Pancreas (tissue), 10 donors: Measurements from ENCODE around the gene SCO2. TPM values are rescaled to one million over a fixed set of nuclear protein-coding genes. Genes with fewer than 3 reads are reported as not detected.

ENCODE experiments used
- ATAC-seq, 4 donors: fragments of 200-7000 bp; cut with Tn5 transposase; one replicate each; pipeline versions ENCODE4 v1.8.0 to v1.9.1; 2020; ENCODE audit warnings: mild to moderate bottlenecking in 4 of 4, moderate library complexity in 4 of 4
- DNase-seq, 6 donors: peaks; one replicate each; pipeline ENCODE4 v3.0.0-alpha.2; 2020
- FAIRE-seq: peaks from 2 replicates; lab custom pipeline; 2012; peaks lifted over from hg19 to GRCh38; lab: Jason Lieb, UNC
- H3K27ac ChIP-seq, 4 donors: fragments of 200-600 bp; sonication (generic); 1 replicate in 3 of 4; 2 replicates in 1 of 4; pipeline versions ENCODE4 v1.5.0 to v1.8.0; 2020
- H3K27me3 ChIP-seq, 4 donors: fragments of 200-600 bp; one replicate each; pipeline ENCODE4 v1.8.0; 2021
- H3K36me3 ChIP-seq, 3 donors: fragments of 200-600 bp; sonication (generic) in 1 of 3; one replicate each; pipeline versions ENCODE4 v1.5.0 to v1.8.0; 2020 to 2021
- H3K4me1 ChIP-seq, 3 donors: fragments of 200-600 bp; one replicate each; pipeline ENCODE4 v1.8.0; 2021
- H3K4me3 ChIP-seq, 4 donors: fragments of 200-600 bp; sonication (generic) in 2 of 4; one replicate each; pipeline versions ENCODE4 v1.5.0 to v1.8.0; 2020 to 2021
- H3K9me3 ChIP-seq, 4 donors: fragments of 200-600 bp; one replicate each; pipeline ENCODE4 v1.8.0; 2021
- CTCF ChIP-seq, 4 donors: fragments of 200-600 bp; sonication (generic) in 3 of 4; IDR thresholded peaks; one replicate each; pipeline versions ENCODE4 v1.5.0 to v1.8.0; 2021; ENCODE audit warnings: antibody characterized with exemption in 4 of 4
- WGBS, 2 donors: extraction: QIAGEN DNeasy Blood & Tissue Kit; methylation state at CpG; one replicate each; pipeline ENCODE4 v1.1.7; 2013; 5-methylcytosine and 5-hydroxymethylcytosine counted together
- intact Hi-C, 3 donors: fragments of 100-400 bp; cut with DNase I; formaldehyde crosslinking; loops; one replicate each; pipeline versions ENCODE4 v1.11.1 to v1.14.2; 2022
- polyA plus RNA-seq, 2 donors: library from polyadenylated mRNA; stranded (reverse); fragments of 200-250 nt; gene quantifications; one replicate each; pipeline ENCODE4 v1.2.3, GENCODE V29; 2013
- total RNA-seq, 6 donors: library from RNA; stranded (reverse); fragmentation: NEBNext Ultra II Directional in 4 of 6; extraction: Animal tissue kit (Norgen Biotek cat#: 25700) in 4 of 6; gene quantifications; one replicate each; pipeline versions ENCODE4 v1.2.1 to v1.2.4, GENCODE V29; 2021 to 2023
- donor health status: healthy with polysubstance abuse.
- donor health status: DM: no; HTN: no; CAD: no; lungs with moderate emphysema.
- donor health status: DM: no; HTN: no; CAD: no.
- donor health status: control.
- donor health status: control.
- donor health status: Bipolar disorder and iron deficiency.
- donor health status: DM: yes; HTN: yes; CAD: no.
- donor health status: DM: no; HTN: no; CAD: no.
- donor health status: DM: no; HTN: no; CAD: no.
- donor health status: DM: yes; HTN: yes; CAD: no.

SCO2 gene
- total and polyA plus RNA-seq, 8 donors, result 0.65 to 3.8 (median 1.6) TPM; not detected in 1

- H3K9me3 ChIP-seq, result no peaks in the 10 kb centered on the region
- peak within 1 kb of the TSS; percentile 75 to 94 (median 85) for H3K27ac ChIP-seq
- peaks cover 0 to 6% (median 0%) of the 10 kb centered on the region in 3 donors for H3K36me3 ChIP-seq
- FAIRE-seq, result no peak
- intact Hi-C loops, result loop anchor here in 2 of 3 donors (5.0 to 10.0 kb wide), 2 partner anchors 261 to 263 kb away; partner anchors contain the start of gene TUBGCP6 (in 2 of the 2)
- peak; percentile 95 to 99 (median 98) for DNase-seq
- TF ChIP-seq CTCF (IDR thresholded peaks at IDR 0.05), result no peak
- ATAC-seq, result peak; percentile 46 to 80 (median 68)
- peaks cover 0 to 13% (median 0%) of the 10 kb centered on the region in 3 donors for H3K4me1 ChIP-seq
- peak within 1 kb of the TSS; percentile 68 to 90 (median 83) for H3K4me3 ChIP-seq
- H3K27me3 ChIP-seq, result no peaks in the 10 kb centered on the region
- WGBS, 2 donors, result 1% methylated on average over 67 to 76 of the region's 76 CpGs
Observed at GRCh38 chr22:50507991-50508884, 17.2 kb downstream of the SCO2 start, which contains the start of gene NCAPH2. Gene NCAPH2 (plus strand): TSS chr22:50508224. CDS start chr22:50508338, 114 bp downstream.

GRCh38 chr22:50507421-50507990, 17.9 kb downstream of the SCO2 start, which contains the start of gene LMF2:
Gene LMF2 (minus strand): TSS chr22:50507702. CDS start chr22:50507675, 27 bp downstream.
- intact Hi-C loops, result loop anchor here in 2 of 3 donors (5.0 to 10.0 kb wide), 2 partner anchors 260 to 263 kb away; partner anchors contain the start of gene TUBGCP6 (in 2 of the 2)
- H3K36me3 ChIP-seq, result peaks cover 0 to 14% (median 0%) of the 10 kb centered on the region in 3 donors
- no peak for TF ChIP-seq CTCF (IDR thresholded peaks at IDR 0.05)
- 0 to 1% methylated on average over 22 to 58 of the region's 62 CpGs for WGBS, 2 donors
- no peaks in the 10 kb centered on the region for H3K27me3 ChIP-seq
- peak within 1 kb of the TSS; percentile 68 to 90 (median 83) for H3K4me3 ChIP-seq
- DNase-seq, result peak; percentile 86 to 98 (median 96)
- peaks cover 0 to 13% (median 0%) of the 10 kb centered on the region in 3 donors for H3K4me1 ChIP-seq
- H3K27ac ChIP-seq, result peak within 1 kb of the TSS; percentile 75 to 94 (median 85)
- ATAC-seq, result peak; percentile 67 to 84 (median 74)
- no peak for FAIRE-seq
- no peaks in the 10 kb centered on the region for H3K9me3 ChIP-seq

GRCh38 chr22:50506611-50507420, 18.6 kb downstream of the SCO2 start:
- peak; percentile 23 to 45 (median 35) for ATAC-seq
- peaks cover 0 to 13% (median 0%) of the 10 kb centered on the region in 3 donors for H3K4me1 ChIP-seq
- peak overlapping the region; percentile 66 to 75 (median 71) for H3K27ac ChIP-seq
- no peaks in the 10 kb centered on the region for H3K9me3 ChIP-seq
- DNase-seq, result peak; percentile 72 to 93 (median 86)
- no peak for FAIRE-seq
- intact Hi-C loops, result loop anchor here in 2 of 3 donors (5.0 to 10.0 kb wide), 2 partner anchors 260 to 262 kb away; partner anchors contain the start of gene TUBGCP6 (in 2 of the 2)
- H3K27me3 ChIP-seq, result no peaks in the 10 kb centered on the region
- peaks cover 0 to 15% (median 0%) of the 10 kb centered on the region in 3 donors for H3K36me3 ChIP-seq
- H3K4me3 ChIP-seq, result peak overlapping the region; percentile 68 to 90 (median 83)
- no peak for TF ChIP-seq CTCF (IDR thresholded peaks at IDR 0.05)
- 14 to 21% methylated on average over 16 to 21 of the region's 21 CpGs for WGBS, 2 donors
